Colon (tissue), 2 donors: ENCODE data around the gene TRMT2A.
"Not testable (repeated sequence)": the region's sequence is repeated elsewhere in the genome, so short reads cannot be mapped to it uniquely, and the experiment has no call there.

ENCODE experiments used
- FAIRE-seq: peaks from 2 replicates; lab custom pipeline; 2012; peaks lifted over from hg19 to GRCh38; lab: Jason Lieb, UNC
- donor health status: control.
- donor health status: control.

TRMT2A gene, protein sequence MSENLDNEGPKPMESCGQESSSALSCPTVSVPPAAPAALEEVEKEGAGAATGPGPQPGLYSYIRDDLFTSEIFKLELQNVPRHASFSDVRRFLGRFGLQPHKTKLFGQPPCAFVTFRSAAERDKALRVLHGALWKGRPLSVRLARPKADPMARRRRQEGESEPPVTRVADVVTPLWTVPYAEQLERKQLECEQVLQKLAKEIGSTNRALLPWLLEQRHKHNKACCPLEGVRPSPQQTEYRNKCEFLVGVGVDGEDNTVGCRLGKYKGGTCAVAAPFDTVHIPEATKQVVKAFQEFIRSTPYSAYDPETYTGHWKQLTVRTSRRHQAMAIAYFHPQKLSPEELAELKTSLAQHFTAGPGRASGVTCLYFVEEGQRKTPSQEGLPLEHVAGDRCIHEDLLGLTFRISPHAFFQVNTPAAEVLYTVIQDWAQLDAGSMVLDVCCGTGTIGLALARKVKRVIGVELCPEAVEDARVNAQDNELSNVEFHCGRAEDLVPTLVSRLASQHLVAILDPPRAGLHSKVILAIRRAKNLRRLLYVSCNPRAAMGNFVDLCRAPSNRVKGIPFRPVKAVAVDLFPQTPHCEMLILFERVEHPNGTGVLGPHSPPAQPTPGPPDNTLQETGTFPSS

DNA sequence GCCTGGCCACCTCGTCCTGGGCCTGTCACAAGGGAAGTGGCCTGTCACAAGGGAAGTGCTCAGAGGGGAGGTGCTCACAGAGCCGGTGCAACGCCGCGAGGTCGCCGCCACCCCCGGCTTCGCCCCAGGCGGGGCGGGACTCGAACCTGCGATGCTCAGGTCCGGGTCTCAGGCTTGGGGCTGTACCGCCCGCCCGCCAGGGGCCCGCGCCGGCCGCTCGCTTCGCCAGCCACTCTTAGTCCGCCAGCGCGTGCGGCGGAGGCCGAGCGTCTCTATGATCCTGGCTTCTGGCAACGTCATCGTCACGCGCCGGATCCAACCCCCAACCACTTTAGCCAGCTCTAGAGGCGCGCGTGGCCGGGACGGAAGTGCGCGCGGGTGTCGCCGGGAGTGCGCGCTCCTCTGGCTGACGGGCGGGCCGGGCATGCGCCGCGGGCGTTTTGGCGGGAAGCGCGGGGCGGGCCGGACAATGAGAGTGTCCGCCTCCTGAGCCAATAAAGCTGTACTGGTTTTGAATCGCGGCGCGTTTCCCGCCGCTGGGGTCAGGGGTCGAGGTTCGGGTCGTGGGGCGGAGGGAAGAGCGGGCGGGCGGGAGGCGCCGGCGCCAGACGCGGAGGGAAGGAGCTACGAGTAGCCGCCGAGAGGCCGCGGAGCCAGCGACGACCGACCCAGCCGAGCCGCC is at the start of gene TRMT2A:
Gene TRMT2A (minus strand): TSS at position 276 of the 682 bp plus-strand sequence. CDS start 320 bp downstream, outside the sequence.
- no peak for FAIRE-seq

DNA sequence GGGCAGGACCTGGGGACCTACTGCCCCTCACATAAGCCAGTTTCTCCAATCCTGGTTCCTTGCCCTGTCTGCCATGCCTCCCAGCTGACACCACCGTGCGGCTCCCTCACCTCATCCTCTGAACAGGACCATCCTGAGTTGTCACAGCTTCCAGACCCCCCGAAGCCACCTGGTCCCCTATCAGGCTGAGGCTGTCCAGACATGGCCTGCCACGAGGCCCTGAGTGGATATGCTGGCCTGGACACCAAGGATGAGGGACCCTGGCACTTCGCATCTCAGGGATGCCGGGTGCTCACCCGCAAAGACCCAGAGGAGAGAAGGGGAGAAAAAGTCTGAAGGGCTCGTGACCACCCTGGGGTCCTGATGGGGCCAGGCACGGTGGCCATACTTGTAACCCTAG is 49.7 kb upstream of the TRMT2A start:
- no peak for FAIRE-seq

DNA sequence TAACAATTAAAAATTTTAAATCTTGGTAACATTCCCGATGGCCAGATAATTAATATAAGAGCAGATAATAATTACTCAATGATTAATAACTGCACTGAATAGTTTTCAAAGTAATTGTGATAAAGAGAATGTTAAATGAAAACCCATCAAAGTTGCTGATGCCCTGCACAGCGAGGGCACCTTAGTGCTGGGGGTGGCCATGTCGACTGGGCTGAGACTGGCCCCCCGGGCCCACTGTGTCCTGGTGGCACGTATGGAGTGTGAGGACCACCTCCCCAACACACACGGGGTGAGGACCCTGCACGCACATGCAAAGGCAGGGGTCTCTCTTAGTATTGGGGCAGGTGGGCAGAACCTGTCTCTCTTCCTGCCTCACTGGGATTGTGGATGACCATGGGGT is 48.9 kb upstream of the TRMT2A start:
- FAIRE-seq = no peak

DNA sequence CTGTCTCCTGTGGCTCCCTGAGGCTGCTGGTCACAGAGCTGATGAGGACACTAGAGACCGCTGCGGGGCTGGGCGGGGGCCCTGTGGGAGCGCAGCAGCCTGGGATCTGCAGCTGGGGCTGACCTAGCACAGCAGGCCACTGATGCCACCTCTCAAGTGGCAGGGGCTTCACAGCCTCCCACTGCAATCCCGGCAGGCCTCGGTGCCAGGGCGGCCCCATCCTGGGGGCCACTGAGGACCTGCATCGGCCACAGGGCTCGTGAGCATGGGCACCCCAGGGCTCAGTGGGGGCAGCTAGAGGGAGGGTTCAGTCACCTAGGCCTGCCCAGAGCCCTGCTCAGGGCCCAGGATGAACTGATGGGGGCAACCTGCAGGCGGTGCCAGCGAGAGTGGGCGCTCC is 48.4 kb upstream of the TRMT2A start:
- no peak for FAIRE-seq

DNA sequence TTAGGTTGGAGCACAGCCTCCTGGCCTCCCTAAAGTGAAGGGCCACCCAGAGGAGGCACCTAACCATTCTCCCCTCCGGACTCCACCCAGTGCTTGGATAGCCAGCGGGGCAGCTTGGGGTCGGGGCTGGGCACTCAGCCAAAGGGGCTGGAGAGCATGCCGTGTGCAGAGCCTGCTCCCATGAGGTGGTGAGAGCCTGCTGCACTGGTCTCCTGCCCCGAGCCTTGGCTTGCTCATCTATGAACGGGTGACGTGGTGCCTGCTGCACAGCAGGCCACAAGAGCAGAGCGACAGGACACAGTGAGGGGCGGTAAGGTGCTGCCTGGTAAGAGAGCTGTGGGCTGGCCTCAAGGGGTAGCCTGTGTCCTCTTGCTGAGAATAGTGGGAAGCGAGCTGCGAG is 47.8 kb upstream of the TRMT2A start:
- FAIRE-seq = no peak

DNA sequence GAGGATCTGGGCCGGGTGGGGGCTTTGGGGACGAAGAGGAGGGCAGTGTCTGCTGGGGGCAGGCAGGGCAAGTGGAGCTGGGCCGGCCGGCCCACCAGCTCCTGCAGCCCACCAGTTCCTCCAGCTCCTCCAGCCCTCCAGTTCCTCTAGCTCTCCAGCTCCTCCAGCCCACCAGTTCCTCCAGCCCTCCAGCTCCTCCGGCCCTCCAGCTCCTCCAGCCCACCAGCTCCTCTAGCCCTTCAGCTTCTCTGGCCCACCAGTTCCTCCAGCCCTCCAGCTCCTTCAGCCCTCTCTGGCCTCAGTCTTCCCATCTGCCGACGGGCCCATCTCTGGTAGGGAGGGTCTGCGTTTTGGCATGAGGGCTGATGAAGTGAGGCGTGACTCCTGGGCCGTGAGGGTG is 43.0 kb upstream of the TRMT2A start:
- FAIRE-seq = no peak

DNA sequence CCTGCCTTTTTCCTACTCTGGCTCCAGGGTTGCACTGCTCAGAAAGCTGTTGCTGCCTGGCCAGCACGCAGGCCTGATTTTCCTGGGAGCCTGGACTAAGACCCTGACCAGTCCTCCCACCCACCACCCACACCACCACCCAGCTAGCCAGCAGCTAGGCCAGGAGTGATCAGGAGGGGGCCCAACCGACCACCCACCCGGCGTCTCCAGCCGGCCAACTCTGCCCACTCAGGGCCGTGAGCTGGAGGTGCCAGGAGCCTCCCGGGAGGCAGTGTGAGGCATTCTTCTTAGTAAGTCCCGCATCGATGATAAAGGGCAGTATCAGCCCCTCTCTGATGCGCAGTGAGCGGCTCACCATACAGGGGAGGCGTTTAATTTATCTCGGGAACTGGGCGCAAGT is 42.5 kb upstream of the TRMT2A start:
- FAIRE-seq = not testable (repeated sequence)

DNA sequence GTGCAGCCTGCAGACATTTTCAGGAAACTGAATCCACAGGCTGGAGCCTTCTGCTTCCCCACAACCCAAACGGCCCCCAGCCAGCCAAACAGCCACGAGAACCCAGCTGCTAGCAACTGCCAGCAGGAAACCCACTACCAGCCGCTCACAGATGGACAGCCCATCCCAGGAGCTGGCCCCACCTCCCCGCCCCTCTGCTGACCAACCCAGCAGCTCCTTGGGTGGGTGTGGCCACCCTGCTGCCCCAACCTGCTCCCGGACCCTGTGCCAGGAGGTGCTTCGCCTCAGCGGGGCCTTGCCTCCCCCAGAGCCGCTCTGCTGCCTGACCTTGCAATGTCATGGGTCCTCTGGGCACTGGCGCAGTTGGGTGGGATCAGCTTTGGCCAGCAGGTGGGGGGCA is 42.0 kb upstream of the TRMT2A start:
- FAIRE-seq = no peak

DNA sequence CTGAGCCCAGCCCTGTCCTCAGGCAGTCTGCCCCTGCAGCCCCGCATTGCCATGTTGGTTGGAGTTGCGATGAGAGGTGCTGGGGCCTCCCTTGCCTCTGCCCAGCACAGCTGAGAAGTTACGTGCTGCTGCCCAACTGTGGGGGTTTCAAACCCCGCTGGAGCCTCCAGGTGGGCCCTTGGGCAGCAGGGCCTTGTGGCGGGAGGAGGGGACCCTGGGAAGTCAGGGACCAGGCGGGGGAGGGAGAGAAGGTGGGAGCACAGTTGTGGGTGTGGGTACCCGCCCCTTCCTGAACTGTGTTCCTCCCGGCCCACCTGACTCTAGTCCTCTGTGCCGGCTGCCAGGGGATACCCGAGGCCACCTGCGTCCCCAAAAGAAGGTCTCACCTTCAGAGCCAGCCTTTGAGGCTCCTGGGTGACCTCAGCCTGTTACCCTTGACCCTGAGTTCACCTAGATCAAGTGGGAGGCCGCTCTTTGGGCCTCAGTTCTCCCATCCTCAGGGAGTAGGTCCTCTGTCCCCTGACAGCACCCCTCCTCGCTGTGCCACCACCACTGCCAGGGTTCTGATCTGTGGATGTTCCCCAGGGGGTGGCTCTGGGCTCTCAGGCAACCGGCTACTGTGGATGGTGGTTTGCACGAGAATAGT is 41.5 kb upstream of the TRMT2A start:
- no peak for FAIRE-seq

DNA sequence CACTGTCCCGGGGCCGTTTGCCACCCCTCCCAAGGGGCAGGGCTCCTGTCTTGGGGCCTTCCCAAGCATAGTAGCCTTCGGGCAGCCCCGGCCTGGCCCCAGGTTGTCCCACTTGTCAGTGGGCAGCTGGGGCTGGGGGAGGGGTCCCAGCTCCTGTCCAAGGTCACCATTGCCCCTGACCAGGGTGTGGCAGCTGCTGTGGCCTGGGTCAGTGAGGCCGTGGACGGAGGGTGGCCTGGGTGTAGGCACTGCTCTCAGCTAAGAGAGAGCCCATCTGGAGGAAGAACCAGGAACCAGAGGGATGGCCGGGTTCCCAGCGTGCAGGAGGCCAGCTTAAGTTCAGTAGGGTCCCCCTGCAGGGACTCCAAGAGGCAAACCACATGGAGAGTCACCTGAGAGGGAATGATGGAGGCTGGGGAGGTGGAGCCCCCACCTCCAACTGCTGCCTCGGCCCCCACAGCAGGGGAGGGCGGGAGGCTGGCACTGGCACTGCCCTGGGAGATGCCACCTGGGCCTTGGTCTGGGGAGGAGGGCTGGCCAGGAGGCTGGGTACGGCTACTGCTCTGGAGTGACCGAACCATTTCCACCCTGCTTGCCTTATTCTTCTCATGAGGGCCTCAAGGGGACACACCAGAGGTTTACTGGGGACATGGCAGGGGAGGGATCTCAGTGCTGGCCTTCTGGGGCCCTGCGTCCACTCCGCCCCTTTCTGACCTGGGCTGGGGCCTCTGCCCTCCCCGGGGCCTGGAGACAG is 40.6 kb upstream of the TRMT2A start:
- FAIRE-seq = no peak

DNA sequence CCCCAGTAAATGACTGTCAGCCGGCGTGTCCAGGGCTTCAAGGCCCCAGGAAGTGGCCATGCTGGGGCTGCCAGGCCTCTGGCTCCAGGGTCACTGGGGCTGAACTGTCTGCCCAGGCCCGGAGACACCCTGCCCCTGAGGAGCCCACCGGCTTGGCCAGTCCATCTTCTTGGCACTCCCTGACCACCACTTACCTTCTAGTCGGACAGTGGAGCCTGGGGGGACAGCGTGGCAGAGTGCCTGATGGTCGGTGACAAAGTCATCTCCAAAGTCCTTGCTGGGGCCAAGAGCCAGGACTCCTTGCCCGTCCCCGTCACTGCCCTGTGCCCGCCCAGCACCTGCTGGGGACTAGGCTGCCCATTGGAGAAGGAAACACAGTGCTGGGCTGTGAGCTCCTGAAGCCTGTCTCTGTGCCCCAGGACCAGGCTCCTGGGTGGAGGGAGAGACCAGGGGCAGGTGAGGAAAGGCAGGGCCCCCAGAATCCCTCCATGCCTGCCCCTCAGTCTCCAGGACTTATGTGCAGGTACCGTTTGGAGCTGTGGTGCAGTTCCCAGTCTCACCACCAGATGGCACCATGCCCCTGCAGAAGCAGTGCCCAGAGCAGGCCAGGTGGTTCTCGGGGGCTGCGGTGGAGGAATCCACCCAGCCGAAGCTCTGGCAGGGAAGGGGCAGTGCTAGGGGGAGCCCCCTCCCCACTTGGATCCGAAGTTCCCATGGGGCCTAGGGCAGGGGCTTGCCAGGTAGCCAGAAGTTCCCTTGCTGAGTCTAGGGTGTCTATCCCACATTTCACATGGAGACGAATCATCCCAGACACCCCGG is 39.8 kb upstream of the TRMT2A start:
- no peak for FAIRE-seq

DNA sequence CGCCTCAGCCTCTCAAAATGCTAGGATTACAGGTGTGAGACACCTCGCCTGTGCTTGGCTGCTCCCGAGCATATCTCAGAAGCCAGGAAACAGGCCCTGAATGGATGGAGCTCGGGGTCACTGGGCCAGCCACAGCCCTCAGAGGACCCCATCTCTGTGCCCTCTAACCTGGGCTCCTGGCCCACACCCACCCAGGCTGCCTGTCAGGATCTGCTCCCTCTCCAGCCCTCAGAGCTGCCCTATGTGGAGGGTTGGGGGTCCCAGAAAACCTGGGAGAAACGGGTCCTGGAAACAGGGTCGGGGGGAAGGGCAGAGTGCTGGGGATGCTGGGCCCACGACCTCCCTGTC is 39.0 kb upstream of the TRMT2A start:
- FAIRE-seq = no peak

DNA sequence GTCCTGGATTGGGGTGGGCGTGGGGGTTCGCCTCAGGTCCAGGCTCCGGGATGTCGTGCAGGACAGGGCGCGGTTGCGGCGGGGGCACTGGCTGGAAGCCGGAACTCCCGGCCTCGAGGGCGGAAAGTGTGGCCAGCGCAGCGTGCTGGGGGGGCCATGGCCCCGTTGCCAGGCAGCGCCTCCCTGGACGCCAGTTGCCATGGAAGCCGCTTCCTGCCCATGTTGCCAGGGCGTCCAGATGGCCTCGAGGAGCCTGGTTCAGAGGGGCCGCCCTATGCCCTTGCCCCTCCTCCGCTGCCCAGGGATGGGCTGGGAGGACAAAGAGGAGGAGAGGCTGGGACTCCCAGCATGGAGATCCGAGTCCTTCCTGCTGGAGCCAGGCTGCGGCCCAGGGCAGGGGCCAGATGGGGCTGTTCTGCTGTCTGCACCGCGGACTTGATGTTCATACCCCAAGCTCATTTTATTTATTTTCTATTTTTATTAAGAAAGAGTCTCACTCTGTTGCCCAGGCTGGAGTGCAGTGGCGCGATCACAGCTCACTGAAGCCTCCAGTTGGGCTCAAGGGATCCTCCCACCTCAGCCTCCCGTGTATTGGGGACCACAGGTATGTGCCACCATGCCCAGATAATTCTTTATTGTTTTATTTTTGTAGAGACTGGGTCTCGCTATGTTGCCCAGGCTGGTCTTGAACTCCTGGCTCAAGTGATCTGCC is 38.5 kb upstream of the TRMT2A start:
- FAIRE-seq = no peak

DNA sequence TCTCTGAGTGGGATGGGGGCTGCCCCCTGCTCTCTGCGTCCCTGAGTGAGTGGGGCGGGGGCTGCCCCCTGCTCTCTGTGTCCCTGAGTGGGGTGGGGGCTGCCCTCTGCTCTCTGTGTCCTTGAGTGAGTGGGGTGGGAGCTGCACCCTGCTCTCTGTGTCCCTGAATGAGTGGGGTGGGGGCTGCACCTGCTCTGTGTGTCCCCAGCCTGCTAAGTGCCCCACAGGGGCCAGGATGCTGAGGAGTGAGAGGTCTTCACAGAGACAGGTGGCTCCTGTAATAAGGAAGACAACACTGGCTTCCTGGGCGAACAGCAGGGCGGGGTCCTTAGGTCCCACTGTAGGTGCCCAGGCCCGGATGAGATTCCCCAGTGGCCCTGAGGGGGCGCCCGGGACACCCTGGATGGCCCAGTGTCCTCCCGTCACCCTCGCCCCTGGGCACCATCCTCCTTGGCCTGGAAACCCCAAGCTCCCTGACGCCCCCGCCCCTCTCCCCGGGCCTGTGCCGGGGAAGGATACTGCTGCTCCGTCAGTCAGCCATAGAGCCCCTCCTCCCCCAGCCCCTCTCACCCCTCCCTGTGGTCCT is 37.7 kb upstream of the TRMT2A start:
- FAIRE-seq = no peak

DNA sequence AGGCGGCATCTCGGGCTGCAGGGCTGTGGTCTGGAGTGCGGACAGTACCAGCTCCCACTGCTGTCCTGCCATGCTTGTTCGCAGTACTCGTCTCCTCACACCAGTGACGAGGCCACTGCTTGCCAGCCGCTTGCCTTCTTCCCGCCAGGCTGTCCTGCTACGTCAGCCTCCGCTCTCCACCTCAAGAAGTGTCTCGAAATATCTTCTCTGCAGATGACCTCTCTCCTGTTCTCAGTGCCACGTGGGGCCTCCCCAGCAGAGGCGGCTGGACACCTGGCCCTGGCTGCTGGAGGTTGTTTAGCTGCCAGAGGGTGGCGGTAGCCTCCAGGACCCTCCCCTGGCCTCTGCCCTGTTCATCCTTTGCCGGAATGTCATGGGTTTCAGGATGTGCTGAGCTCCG is 36.9 kb upstream of the TRMT2A start:
- no peak for FAIRE-seq

DNA sequence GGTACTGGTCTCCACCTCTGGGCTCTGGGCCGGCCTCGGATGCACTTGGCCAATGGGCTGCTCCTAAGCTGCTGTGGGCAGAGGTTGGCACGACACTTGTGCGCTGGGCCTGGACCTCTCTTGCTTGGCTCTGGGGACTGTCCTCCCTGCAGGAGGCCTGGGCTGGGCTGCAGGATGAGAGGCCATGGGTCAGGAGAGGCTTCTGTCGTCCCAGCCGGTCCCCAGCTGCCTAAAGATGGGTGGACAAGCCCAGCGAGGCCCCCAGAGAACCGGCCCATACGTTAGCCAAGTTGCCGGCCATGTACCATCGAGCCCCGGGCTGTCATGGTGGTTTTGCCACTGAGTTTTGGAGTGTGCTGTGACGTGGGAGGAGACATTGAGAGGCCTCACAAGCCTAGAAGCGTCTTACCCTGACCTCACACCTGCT is 35.5 kb upstream of the TRMT2A start:
- no peak for FAIRE-seq

DNA sequence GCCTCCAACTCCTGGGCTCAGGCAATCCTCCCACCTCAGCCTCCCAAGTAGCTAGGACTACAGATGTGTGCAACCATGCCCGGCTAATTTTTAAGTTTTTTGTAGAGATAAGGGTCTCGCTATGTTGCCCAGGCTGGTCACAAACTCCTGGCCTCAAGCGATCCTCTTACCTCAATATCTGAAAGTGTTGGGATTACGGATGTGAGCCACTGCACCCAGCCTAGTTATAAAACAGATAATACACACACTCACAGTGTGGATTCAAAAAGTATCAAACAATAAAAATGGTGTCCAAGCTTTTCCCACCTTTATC is 34.2 kb upstream of the TRMT2A start:
- FAIRE-seq = no peak

DNA sequence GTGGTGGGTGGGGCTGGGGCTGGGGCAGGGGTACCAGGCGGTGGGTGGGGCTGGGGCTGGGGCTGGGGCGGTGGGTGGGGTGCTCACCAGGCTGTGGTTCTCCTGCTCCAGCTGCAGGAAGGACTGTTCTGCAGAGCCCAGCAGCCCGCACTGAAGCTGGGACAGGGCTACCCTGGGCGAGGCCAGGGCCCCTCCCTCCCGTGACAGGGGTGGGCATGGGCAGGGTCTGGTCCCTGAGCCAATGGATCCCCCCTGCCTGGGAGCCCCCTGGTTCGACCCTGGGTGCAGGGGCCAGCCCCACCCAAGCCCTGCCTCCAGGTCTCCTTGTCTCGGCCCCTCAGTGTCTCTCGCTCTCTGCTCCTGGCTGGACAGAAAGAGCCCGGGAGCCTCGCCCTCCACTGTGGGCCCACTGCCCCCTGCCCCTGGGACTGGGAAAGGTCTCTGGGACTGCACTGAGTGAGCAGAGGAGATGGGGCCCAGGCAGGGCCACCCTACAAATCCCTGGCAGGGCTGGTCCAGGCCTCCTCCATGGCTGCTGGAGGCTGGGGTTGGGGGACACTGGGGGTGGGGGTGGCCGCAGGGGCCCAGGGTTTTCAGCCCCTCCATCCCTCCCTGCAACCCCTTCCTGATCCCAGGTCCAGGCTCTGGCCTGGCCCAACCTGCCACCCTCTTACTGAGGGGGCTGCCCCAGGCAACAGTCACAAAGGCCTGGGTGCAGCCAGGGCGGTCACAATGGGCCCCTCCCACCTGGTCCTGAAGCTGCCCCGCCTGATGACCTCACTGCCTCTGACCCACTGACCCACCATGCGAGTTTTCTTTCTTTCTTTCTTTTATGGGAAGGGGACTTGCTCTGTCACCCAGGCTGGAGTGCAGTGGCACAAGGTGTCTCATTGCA is 33.6 kb upstream of the TRMT2A start, which contains the start of gene CCDC188:
Gene CCDC188 (minus strand): TSS at position 675 of the 895 bp plus-strand sequence. CDS start 69 bp downstream, at position 606.
- no peak for FAIRE-seq
